Prostate gland (tissue), 2 donors: ENCODE data around the gene UAP1L1. TPM values are rescaled to one million over a fixed set of nuclear protein-coding genes. Genes with fewer than 3 reads are reported as not detected.

ENCODE experiments used
- DNase-seq: peaks from one replicate; pipeline ENCODE4 v3.0.0-alpha.2; 2019; ENCODE audit warnings: low spot score
- H3K27ac ChIP-seq, 2 donors: fragments of 200-600 bp; sonication (generic); 2 replicates each; pipeline ENCODE4 v1.5.1; 2017 to 2019
- H3K27me3 ChIP-seq: fragments of 200-600 bp; sonication (generic); replicated peaks from 2 replicates; pipeline ENCODE4 v1.5.1; 2019; ENCODE audit not compliant: insufficient read depth
- H3K36me3 ChIP-seq, 2 donors: fragments of 200-600 bp; sonication (generic); 1 replicate in 1 of 2; 2 replicates in 1 of 2; pipeline versions ENCODE4 v1.5.1 to v1.8.1; 2017 to 2019
- H3K4me1 ChIP-seq: fragments of 200-600 bp; sonication (generic); replicated peaks from 2 replicates; pipeline ENCODE4 v1.5.1; 2019
- H3K4me3 ChIP-seq, 2 donors: fragments of 200-600 bp; sonication (generic); 2 replicates each; pipeline ENCODE4 v1.5.1; 2017 to 2019
- H3K9me3 ChIP-seq: fragments of 200-600 bp; sonication (generic); 2 replicates; pipeline ENCODE4 v1.5.1; 2017
- POLR2A ChIP-seq: fragments of 450-650 bp; IDR thresholded peaks from one replicate; pipeline ENCODE4 v1.6.1; 2016; ENCODE audit warnings: antibody characterized with exemption, mild to moderate bottlenecking
- POLR2AphosphoS5 ChIP-seq: sonication (generic); formaldehyde crosslinking; IDR thresholded peaks from one replicate; pipeline ENCODE4 v1.6.1; 2017; ENCODE audit warnings: antibody characterized with exemption
- WGBS: methylation state at CpG from one replicate; pipeline ENCODE4 v1.1.5; 2018; 5-methylcytosine and 5-hydroxymethylcytosine counted together
- intact Hi-C: fragments of 100-400 bp; cut with DNase I; formaldehyde crosslinking; loops from one replicate; pipeline ENCODE4 v1.14.2; 2022
- total RNA-seq, 2 donors: library from RNA; depleted of rRNA; stranded (reverse); fragments of >200 nt; gene quantifications; one replicate each; pipeline ENCODE4 v1.1.0, GENCODE V29; 2016
- TF ChIP-seq, protein P1 (sequence below), 4 experiments: fragments of 200-600 bp in 2 of 4; fragments of 450-650 bp in 2 of 4; sonication (generic) in 2 of 4; IDR thresholded peaks; 1 replicate in 3 of 4; 2 replicates in 1 of 4; pipeline ENCODE4 v1.5.1; 2016 to 2019; ENCODE audit warnings: antibody characterized with exemption in 4 of 4, mild to moderate bottlenecking in 2 of 4, moderate library complexity in 2 of 4

UAP1L1 gene
- total RNA-seq, 2 donors from 2014 or later = 8.2 to 19.9 TPM

DNA sequence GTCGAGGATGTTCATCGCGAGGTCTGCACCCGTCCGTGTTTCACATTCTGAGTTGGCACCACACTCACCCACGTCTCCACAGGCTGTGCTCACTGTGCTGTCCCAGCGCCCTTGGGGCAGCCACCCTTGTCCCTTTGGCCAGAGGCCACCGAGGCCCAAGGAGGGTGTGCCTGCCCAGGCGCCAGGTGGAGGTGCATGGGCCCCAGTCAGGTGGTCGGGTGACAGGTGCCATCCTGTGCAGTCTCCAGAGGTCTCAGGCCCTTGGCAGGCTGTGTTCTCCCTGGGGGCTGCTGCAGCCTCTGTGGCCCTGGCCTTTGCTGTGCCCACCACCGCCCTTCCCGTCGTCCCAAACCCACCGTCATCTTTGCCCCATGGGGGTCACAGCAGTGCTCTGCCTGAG, 21.9 kb downstream of the UAP1L1 start:
- Histone ChIP-seq H3K9me3 (no peaks in the 10 kb centered on the region), H3K4me1 (no peaks in the 10 kb centered on the region), H3K27ac (no peak overlapping the region), H3K27me3 (no peaks in the 10 kb centered on the region), H3K36me3 (peaks cover 0 to 11% of the 10 kb centered on the region in 2 donors), H3K4me3 (no peak overlapping the region)
- intact Hi-C loops = no loop called here
- DNase-seq = no peak
- TF ChIP-seq POLR2A (no peak), POLR2AphosphoS5 (no peak)
- TF ChIP-seq, protein P1, sequence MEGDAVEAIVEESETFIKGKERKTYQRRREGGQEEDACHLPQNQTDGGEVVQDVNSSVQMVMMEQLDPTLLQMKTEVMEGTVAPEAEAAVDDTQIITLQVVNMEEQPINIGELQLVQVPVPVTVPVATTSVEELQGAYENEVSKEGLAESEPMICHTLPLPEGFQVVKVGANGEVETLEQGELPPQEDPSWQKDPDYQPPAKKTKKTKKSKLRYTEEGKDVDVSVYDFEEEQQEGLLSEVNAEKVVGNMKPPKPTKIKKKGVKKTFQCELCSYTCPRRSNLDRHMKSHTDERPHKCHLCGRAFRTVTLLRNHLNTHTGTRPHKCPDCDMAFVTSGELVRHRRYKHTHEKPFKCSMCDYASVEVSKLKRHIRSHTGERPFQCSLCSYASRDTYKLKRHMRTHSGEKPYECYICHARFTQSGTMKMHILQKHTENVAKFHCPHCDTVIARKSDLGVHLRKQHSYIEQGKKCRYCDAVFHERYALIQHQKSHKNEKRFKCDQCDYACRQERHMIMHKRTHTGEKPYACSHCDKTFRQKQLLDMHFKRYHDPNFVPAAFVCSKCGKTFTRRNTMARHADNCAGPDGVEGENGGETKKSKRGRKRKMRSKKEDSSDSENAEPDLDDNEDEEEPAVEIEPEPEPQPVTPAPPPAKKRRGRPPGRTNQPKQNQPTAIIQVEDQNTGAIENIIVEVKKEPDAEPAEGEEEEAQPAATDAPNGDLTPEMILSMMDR (IDR thresholded peaks at IDR 0.05) = no peak
- WGBS = 86% methylated on average over 14 of the region's 14 CpGs

DNA sequence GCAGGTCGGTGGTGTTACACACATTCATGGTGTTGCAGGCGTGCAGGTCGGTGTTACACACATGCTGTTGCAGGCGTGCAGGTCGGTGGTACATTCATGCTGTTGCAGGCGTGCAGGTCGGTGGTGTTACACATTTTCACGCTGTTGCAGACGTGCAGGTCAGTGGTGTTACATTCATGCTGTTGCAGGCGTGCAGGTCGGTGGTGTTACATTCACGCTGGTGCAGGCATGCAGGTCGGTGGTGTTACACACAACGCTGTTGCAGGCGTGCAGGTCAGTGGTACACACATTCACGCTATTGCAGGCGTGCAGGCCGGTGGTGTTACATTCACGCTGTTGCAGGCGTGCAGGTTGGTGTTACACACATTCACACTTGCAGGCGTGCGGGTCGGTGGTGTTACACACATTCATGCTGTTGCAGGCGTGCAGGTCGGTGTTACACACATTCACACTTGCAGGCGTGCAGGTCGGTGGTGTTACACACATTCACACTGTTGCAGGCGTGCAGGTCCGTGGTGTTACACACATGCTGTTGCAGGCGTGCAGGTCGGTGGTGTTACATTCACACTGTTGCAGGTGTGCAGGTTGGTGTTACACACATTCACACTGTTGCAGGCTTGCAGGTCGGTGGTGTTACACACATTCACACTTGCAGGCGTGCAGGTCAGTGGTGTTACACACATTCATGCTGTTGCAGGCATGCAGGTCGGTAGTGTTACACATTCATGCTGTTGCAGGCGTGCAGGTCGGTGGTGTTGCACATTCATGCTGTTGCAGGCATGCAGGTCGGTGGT, 26.1 kb downstream of the UAP1L1 start:
- Histone ChIP-seq H3K4me1 (no peaks in the 10 kb centered on the region), H3K36me3 (peaks cover 6 to 16% of the 10 kb centered on the region in 2 donors), H3K4me3 (no peak overlapping the region), H3K9me3 (no peaks in the 10 kb centered on the region), H3K27me3 (no peaks in the 10 kb centered on the region), H3K27ac (no peak overlapping the region)
- whole genome bisulfite sequencing = 93% methylated on average over 37 of the region's 37 CpGs
- TF ChIP-seq POLR2AphosphoS5 (no peak), POLR2A (no peak)
- TF ChIP-seq, protein P1 (IDR thresholded peaks at IDR 0.05) = no peak
- intact Hi-C loops = no loop called here
- DNase-seq = no peak

DNA sequence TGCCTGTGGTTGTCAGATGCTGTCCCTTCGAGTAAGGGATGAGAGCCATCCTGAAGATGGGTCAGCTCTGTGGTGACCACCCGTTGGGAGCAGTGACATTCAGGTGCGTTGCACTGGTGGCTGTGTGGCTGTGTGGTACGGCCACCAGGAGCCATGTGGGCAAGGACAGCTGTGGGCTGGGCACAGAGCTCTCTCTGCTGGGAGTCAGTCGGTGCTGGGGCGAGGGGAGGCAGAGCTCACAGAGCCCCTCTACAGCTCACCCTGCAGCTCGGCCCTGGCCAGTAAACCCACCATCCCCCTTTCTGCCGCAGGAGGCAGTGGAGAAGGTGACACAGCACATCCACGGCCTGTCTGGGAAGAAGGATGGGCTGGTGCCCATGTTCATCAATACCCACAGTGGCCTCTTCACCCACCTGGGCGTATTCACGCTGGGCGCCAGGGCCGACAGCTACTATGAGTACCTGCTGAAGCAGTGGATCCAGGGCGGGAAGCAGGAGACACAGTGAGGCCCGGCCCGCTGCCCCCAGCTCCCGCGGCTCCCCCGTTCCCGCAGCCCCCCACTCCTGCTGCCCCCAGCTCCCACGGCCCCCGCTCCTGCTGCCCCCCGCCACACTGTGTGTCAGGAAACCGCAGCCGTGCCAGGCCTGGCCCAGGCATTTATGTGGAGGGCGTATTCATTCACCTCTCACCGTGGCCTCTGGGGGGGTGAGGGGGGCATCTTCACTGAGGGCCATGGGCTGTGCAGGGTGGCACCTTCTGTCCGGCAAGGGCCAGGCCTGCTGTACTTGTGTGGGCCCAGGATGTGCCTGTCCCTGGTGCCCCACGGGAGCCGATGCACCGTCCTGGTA, 28.7 kb downstream of the UAP1L1 start:
- no peaks in the 10 kb centered on the region for H3K9me3 ChIP-seq
- intact Hi-C loops = no loop called here
- H3K27ac ChIP-seq = no peak overlapping the region
- DNase-seq = no peak
- 91% methylated on average over 30 of the region's 31 CpGs for WGBS
- no peaks in the 10 kb centered on the region for H3K27me3 ChIP-seq
- H3K4me1 ChIP-seq = no peaks in the 10 kb centered on the region
- H3K4me3 ChIP-seq = no peak overlapping the region
- peaks cover 6 to 16% of the 10 kb centered on the region in 2 donors for H3K36me3 ChIP-seq
- no peak for TF ChIP-seq POLR2AphosphoS5
- no peak for TF ChIP-seq POLR2A
- TF ChIP-seq, protein P1 (IDR thresholded peaks at IDR 0.05) = no peak

DNA sequence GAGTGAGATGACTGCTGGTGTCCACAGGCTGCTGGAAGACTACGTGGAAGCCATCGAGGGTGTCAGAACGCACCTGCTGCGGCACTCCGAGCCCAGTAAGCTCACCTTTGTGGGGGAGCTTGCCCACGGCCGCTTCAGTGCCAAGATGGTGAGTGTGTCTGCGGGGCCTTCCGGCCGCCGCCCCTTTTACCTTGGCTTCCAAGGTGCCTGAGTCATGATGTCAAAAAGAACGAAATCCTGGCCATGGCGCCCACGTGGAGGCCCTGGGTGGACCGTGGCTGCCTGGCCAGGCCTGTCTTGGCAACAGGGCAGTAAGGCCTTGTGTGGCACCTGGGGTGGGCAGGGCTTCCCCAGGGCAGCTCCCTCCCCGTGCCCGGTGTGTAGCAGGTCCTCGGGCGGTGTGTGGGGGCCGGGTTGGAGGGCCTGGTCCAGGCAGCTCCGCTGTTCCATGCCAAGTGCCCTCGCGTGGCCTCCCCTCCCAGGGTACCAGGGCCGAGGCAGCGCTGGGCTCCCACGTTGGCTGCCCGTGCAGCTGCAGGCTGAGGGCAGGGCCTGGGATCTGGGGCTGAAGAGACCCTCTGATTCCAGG, 29.4 kb downstream of the UAP1L1 start:
- Histone ChIP-seq H3K27ac (no peak overlapping the region), H3K9me3 (no peaks in the 10 kb centered on the region), H3K4me1 (no peaks in the 10 kb centered on the region), H3K27me3 (no peaks in the 10 kb centered on the region), H3K4me3 (no peak overlapping the region), H3K36me3 (peaks cover under 1 to 16% of the 10 kb centered on the region in 2 donors)
- WGBS = 91% methylated on average over 23 of the region's 27 CpGs
- DNase-seq = no peak
- intact Hi-C loops = no loop called here
- no peak for TF ChIP-seq POLR2A
- TF ChIP-seq, protein P1 (IDR thresholded peaks at IDR 0.05) = no peak
- no peak for TF ChIP-seq POLR2AphosphoS5
